Stimulated activated CD4-positive, alpha-beta T cell treated with anti-CD3 and anti-CD28 coated beads, Interleukin-4, amount 100 ng/mL, for 1 hour (primary cell): ENCODE results near the gene CGGBP1.

ENCODE experiments used
- DNase-seq: peaks from one replicate; pipeline ENCODE4 v3.0.0-alpha.2; 2020

CGGBP1 gene, protein sequence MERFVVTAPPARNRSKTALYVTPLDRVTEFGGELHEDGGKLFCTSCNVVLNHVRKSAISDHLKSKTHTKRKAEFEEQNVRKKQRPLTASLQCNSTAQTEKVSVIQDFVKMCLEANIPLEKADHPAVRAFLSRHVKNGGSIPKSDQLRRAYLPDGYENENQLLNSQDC

DNA sequence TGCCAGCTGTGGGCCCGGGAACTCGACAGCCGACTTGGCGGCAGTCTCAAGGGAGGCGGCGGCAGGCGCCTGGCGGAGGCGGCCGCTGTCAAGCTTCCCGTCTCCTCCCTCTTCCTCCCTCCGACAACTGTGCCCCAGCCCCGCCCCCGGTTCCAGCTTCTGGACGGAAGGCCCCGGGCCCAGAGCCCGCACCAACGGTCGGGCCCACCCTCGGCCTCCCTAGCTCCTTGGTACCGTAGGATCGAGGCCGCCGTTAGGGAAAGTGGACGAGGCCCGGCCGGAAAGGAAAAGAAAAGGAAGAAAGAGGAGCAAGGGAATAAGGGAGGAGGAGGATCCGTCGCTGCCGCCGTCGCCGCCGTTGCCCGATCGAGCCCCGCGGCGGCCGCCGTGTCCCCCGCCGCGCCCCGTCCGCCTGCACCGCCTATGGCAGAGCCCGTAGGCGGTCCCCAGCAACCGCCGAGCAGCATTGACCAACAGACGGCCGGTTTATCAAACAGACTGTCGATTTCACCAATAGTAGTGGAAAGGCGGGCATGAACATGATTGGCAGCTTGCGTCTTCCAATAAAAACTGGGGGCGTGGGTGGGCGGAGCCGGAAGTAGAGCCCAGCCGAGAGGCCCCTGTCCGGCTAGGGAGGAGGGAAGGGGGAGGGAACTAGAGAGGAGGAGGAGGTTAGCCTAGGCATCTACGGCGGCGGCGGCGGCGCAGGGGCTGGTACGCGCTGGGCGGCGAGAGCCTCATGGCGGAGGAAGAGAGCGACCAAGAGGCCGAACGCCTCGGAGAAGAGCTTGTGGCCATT, at the start of gene CGGBP1, which contains the start of gene ZNF654:
TSS of gene CGGBP1 (minus strand) at position 425 of the 799 bp plus-strand sequence. CDS start 3,029 bp downstream, outside the sequence.
TSS of gene ZNF654 (plus strand) at position 675 of the 799 bp plus-strand sequence. CDS start at position 740, 65 bp downstream.
- DNase-seq = peak; percentile 98

DNA sequence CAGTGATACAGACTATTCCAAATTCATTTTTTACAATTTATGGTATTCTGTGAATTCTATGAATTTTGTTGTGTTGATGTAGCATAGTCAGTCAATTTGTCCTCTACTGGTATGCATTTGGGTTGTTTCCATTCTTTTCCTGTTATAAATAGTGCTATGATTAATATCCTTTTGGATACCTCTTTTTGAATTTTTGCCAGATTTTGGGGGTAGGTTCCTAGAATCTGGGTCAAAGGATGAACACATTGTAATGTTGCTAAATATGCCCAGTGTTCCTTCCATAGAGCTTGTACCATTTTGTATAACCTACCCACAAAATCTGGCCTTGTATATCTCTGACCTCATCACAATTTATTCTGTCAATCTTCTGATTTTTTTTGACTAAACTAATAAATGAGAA, 46.5 kb upstream of the CGGBP1 start:
- DNase-seq = no peak

DNA sequence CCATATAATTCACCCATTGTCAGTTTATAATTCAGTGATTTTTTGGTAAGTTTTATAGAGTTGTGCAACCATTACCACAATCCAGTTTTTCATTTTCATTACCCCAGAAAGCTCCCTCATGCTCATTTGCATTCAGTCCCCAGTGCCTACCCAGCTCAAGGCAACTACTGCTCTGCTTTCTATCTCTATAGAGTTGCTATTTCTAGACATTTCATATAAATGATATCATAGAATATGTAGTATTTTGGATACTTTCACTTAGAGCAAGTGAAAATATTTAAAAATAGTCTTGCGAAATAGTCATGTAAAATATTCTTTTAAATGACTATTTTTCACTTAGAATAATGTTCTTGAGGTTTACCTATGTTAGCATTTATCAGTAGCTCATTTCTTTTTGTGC, 42.3 kb upstream of the CGGBP1 start:
- no peak for DNase-seq

DNA sequence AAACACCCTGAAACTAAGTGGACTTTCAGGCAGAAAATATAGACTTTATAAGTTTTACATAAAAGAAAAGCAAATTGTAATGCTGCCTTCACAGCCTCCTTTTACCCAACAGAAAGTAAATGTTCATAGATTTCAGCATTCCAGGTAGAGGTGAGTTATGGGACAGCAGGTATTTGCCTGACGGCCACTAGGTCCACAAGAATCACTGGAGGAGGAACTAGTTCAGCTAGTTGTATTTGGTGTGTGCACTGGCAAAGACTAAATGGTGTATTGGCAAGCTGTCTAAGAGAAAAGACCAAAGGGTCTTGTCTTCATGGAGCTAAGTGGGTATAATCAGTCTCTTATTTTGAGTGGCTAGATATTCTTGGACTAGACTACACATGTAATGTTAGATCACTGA, 34.5 kb upstream of the CGGBP1 start:
- no peak for DNase-seq

DNA sequence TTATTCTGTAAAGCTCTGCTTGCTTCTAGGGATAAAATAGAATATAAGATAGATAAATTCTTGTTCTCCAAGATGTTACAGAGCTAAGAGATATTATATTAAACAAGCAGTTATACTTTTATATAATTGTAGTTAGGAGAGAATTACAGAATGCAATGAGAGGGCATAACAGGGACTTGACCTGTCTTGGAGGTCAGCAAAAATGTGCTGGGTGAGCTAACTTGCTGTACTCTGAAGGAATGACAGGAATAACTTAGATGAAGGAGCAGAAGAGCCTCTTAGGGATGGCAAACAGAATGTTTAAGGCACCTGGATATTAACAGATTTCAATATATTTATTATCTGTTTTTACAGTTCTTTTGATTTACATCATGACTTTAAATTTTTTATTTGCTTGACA, 33.5 kb upstream of the CGGBP1 start:
- no peak for DNase-seq

DNA sequence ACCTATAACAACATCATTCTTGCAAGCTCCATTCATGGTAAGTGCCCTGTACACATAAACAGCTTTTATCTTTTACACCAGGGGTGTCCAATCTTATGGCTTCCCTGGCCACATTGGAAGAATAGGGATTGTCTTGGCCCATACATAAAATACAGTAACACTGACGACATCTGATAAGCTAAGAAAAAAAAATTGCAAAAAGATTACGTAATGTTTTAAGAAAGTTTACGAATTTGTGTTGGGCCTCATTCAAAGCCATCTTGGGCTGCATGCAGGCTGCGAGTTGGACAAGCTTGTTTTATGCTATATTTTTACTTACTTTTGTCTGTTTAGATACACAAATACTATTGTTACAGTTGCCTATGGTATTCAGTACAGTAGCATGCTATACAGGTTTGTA, 31.9 kb upstream of the CGGBP1 start:
- no peak for DNase-seq

DNA sequence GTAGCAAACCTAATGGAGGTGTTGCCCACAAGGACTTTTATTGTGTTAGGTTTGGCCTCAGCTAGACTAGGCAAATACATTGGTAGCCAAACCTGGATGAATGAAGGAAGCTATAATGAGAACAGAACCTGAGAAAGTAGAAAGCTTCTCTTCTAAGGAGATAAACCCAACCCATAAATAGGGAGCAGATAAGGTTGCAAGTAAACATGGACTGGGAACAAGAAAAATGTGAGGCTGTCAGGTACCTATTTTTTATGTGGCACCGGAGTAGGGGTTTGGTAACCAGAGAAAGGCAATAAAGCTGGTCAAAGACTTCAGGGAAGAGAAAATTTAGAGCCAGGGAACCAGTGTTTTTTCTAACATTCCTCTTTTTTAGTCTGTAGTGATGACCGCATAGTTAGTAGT, 25.3 kb upstream of the CGGBP1 start:
- no peak for DNase-seq

DNA sequence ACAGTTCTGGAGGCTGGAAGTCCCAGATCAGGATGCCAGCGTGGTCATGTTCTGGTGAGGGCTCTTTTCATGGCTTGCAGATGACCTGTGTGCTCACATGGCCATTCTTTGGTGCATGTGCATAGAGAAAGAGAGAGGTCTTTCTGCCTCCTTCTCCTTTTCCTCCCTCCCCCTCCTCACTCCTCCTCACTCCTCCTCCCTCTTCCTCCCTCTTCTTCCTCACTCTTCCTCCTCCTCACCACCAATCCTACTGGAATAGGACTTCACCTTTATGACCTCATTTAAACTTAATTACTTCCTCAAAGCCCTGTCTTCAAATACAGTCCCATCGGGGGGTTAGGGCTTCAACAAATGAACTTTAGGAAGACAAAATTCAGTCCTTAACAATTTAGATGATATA, 24.0 kb upstream of the CGGBP1 start:
- no peak for DNase-seq

DNA sequence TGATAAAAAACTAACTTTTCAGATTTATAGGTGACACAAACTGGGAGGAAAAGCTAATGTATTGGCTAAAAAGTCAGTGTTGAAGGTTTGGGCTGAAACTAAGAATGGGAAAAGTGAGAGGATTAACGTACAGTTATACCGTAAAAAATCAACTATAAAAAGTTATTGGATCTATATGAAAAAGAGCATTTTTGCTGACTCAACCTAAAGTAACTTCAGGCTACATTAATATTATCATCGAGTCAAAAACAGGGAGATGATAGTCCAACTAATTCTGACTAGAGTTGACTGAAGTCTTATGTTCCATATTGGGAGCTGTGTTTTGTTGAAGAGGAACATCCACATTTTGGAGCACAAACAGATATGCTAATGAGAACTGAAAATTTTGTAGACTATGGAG, 20.1 kb upstream of the CGGBP1 start:
- no peak for DNase-seq

DNA sequence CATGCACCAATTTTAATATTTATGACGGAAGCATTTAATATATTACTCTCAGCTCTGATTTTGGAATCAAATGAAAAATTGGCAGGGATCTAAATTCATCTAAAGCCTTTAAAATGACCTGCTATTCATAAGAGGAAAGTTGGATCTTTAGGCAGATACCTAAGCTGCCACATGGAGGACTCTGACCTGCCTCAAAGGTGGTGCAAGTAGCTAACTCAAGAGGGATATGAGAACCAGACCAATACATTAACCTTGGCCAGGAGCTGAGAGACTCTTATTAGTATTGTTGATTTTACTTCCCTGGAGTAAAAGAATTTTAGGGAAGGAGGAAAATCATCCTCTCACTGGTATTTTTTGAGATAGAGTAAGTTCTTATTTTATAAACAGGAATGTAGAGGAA, 17.9 kb upstream of the CGGBP1 start:
- no peak for DNase-seq

DNA sequence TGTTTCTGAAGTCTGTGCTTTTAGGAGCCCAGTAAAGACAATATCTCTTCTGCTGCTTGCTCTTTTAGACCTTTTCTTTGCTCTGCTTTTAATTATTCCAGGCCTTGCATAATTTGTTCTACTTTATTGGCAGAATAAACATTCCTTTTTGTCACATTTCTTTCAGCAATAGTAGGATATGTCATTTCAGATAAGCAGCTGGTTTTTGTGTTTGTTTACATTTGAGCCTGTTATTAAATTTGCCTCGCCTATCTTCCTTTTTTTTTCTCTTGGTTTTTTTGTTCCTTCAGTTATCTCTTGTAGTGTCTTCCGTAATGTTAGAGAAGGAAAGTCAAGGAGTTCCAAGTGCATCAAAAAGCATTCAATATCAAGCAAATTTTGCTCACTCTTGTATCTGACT, 16.7 kb upstream of the CGGBP1 start:
- no peak for DNase-seq

DNA sequence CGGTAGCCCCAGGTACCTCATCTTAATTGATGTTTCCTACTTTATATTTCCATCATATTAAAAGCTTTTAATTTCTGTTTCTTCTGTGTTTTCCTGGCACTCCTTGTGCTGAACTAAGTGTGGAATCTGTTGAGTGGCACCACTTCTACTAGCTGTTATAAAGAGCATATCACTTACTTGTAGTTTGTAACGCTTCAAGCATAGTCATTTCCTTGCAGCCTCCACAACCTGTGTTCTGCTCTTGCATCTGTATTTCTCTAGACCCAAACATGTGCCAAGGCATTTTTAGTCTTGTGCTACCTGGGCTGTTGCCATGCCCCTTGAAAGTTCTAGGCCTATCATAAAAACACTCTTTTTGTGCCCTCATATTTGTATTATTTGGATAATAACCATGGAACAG, 16.3 kb upstream of the CGGBP1 start:
- no peak for DNase-seq

DNA sequence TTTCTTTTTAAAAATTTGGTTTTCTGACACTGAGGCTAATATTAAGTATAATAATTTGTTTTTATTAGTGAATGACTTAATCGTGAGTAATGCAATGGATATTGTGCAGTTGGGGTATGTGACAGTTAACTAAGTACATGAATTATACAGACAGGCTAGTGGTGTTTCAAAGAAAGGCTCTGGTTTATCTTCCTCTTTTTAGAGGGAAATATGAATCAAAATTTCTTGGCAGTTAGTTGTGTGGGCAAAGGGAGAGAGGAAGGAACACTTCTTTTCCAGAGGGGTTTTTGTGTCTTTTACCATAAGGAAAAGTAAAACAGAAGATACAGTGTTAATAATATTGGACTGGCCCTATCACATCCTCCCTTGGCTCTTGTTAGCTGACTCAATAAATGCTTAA, 2.9 kb upstream of the CGGBP1 start:
- no peak for DNase-seq

DNA sequence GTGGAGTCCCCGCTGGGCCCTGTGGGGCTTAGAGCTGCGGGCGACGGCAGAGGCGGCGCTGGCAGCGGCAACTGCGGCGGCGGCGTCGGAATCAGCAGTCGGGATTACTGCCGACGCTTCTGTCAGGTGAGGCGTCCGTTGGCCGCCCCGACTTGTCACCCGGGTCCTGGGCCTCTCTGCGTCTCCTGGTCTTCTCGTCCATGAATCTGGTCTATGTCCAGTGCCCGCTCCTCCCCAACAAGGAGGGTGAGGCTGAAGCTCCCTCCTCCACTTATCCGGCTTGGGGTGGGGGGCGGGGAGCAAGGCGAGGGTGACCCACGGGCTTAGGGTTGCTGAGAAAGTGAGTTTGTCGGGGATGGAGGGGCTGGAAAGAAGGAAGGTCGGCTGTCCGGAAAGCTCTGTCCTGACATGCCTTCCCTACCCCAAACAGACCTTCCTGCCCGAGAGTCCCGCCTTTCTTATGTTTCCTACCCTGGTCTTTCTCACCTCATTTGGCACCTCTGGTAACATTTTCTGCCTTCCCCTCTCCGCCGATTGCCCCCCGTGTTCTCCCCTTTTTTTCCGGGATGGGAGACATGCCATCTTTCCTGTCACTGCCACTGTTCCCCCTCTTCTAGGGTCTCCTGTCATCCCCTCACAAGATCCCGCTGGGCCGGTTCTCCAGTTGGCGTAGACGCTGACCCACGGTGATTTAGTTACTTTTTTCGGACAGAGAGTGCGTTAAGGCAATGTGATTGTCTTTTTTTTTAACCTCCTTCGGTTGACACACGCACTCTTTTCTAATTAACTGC, 770 bp upstream of the CGGBP1 start:
- no peak for DNase-seq

DNA sequence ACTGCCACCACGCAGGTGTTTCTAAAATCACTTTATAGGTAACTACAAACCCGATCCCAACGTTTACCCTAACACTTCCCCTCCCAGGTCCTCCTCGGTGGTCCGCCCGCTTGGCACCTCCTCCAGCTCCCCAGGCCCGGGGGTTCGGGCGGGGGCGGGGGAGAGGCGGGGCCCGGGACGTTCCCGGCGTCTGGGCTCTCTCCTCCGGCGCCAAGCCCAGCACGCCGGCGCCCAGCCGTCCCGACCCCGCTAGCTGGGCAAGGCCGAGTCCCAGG, 562 bp downstream of the CGGBP1 start:
- DNase-seq = no peak

DNA sequence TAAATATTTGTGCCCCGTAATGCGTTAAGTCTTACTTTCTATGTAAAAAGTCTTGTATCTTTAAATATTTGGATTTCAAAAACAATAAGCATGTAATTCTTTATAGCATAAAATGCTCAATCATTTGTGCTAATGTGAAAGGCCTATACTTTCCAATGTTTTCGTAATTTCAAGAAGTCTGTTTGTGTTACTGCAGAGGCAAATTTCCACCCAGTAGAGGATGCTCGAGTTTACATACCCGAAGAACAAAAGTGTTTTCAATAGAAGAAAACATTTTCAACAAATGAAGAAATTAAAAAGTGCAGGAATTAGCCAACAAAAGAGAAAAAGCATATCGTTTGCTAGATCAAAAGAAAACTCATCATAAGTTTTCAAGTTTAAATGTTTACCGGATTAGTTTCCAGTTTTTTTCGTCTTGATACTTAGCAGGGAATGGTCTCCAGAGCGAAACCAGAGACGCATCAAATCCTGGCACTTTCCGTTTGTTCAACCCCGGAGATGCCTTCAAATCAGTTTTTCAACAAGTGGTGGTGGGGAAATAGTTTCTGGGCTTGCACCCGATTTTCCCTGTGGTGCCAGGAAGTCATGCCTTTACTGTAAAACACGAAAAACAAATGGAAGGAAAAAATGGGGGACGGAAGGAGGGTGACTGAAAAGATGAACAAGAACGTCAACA, 1.0 kb downstream of the CGGBP1 start:
- DNase-seq = no peak

DNA sequence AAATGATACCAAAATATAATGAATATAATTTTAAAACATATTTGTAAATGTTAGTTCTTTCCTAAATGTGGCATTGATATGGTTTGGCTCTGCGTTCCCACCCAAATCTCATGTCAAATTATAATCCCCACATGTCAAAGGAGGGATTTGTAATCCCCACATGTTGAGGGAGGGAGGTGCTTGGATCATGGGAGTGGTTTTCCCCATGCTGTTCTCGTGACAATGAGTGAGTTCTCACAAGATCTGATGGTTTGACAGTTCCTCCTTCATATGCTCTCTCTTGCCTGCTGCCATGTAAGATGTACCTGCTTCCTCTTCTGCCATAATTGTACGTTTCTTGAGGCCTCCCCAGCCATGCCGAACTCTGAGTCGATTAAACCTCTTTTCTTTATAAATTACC, 12.0 kb downstream of the CGGBP1 start:
- DNase-seq = no peak

DNA sequence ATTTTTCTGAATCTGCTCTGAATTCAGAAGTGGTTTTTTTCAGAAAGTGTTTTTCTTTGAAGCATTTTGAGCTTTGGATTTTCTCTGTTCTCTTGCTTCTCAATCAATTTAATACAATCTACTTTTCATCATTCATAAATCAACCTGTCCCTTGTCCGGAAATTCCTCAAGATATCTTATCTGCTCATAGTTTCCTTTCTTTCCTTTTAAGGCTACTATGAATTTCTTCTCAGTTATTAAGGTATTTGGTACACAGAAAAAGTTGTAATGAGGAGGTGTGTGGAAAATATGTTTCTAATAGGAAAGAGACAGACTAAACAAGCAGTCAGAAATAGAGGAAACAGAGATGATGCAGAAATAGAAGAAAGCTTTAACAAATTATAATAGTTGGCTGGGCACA, 14.4 kb downstream of the CGGBP1 start:
- no peak for DNase-seq

DNA sequence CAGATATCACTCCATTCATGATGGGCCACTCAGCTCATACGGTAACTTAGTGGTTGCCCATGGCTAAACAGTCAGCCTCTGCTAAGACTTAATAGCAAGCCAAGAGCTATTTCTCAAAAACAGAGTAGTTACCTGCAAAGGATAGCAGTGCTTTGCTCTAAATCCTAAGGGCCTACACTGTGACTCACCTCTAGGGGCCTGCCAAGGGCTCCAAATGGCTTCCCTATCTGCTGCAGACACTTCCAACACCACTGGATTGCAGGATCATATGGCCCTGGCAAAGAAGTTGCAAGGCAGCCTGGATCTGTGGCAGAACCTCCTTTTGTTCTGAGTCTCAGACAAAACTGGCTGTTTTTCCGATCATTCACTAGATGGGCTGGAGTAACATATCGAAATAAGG, 17.8 kb downstream of the CGGBP1 start:
- no peak for DNase-seq

DNA sequence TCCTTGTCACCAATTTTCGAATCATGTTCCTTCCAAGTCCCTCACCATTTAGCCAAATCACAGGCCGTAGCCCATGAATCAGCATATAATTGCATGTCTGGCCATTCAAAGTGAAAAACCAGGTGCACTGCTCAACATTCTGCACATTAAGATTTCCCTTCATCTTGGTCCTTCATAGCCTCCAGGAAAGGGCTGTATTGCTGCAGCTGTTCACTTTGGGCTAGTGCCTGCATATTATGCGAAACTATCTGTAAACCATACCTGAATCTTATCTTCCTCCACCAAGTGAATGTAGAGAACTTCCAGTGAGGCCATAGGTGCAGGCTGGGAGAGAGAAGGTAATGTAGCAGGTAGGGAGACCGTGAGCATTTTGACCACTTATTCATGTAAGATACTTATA, 18.3 kb downstream of the CGGBP1 start:
- no peak for DNase-seq

DNA sequence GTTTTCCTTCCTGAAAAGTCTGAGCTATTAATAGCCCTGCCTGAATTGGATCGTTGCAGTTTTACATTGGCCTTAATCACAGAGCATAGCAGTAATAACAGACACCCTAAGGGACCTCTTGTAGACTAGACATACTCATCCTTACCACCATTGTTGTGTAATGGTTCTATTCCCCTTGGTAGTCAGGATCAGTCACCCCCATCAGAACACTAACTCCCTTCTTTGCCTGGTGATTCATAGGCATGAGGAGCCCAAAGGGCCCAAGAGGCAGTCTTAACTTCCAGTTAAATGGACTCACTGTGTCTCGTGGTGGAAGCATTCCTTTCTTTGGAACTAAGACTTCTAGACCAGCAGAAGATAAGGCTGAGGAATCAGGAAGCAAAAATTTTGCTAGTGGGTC, 20.2 kb downstream of the CGGBP1 start:
- DNase-seq = no peak

DNA sequence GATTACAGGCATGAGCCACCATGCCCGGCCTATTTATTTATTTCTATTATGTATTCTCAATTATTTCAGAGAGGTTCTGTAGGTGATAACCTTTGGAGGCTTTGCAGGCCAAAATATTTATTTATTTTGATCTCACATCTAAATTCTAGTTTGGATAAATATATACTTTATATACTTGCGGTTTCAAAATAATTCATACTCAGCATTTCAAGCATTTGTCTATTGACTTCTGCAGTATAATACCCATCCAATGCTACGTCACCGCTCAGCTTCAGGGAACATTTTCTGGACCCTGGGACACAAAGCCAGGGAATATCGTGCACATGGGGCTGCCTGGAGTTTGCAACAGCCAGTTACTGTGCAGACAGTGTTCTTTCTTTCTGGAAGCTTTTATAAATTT, 22.6 kb downstream of the CGGBP1 start:
- no peak for DNase-seq

DNA sequence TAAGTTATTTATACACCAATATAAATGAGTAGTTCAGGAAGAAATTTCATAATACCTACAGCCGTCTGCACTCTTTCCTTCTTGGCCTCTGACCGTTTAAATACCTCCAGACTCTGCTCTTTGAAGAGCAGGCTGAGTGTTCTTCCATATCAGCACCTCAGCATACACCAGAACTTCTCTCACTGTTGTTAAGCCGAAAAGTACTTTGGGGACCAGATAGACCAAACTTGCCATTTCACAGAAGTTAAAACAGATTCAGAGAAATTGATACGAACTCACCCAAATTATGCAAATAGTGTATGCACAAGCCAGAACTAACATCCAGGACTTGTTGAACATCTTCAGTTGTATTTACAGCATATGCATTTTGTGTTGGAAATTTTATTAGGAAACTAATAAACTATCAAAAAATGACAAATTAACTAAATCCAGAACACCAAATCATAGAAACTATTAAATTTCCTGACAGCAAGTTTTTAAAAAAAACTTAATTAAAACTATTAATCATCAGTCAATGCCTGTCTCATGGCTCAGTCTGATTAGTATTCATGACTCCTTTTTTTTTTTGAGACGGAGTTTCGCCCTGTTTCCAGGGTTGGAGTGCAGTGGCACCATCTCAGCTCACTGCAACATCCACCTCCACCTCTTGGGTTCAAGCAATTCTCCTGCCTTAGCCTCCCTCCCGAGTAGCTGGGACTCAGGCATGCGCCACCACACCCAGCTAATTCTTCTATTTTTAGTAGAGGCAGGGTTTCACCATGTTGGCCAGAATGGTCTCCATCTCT, 24.1 kb downstream of the CGGBP1 start:
- no peak for DNase-seq
